Mesendoderm (in vitro differentiated cells): Measurements from ENCODE around the gene RBM10.

Experiments used
- DNase-seq: peaks from one replicate; pipeline ENCODE4 v3.0.0; 2013
- H2AK5ac ChIP-seq: 2 replicates; pipeline ENCODE4 v1.6.1; 2013; ENCODE audit warnings: low read length, inconsistent platforms
- H2BK120ac ChIP-seq: 2 replicates; pipeline ENCODE4 v1.6.1; 2013; ENCODE audit warnings: low read depth, mild to moderate bottlenecking, low read length, moderate library complexity, mixed read lengths
- H2BK15ac ChIP-seq: replicated peaks from 2 replicates; pipeline ENCODE4 v1.6.1; 2013; ENCODE audit warnings: low read depth, mild to moderate bottlenecking, moderate library complexity
- H2BK5ac ChIP-seq: 2 replicates; pipeline ENCODE4 v1.6.1; 2013; ENCODE audit warnings: low read length, inconsistent platforms
- H3K18ac ChIP-seq: 2 replicates; pipeline ENCODE4 v1.6.1; 2013; ENCODE audit warnings: mild to moderate bottlenecking, low read length, mixed read lengths
- H3K23ac ChIP-seq: one replicate; pipeline ENCODE4 v1.6.1; 2013; ENCODE audit warnings: low read length
- H3K27ac ChIP-seq: 2 replicates; pipeline ENCODE4 v1.5.1; 2013; ENCODE audit warnings: low read depth, mild to moderate bottlenecking, inconsistent platforms, low read length, moderate library complexity
- H3K27me3 ChIP-seq: 2 replicates; pipeline ENCODE4 v1.6.1; 2013; ENCODE audit warnings: low read length, control low read depth, mild to moderate bottlenecking, inconsistent platforms; ENCODE audit not compliant: insufficient read depth, poor library complexity
- H3K36me3 ChIP-seq: 2 replicates; pipeline ENCODE4 v1.6.1; 2013; ENCODE audit warnings: low read length, inconsistent platforms; ENCODE audit not compliant: control insufficient read depth, insufficient read depth
- H3K4ac ChIP-seq: one replicate; pipeline ENCODE4 v1.6.1; 2013; ENCODE audit warnings: low read depth, mild to moderate bottlenecking, low read length, moderate library complexity
- H3K4me1 ChIP-seq: 2 replicates; pipeline ENCODE4 v1.6.1; 2013; ENCODE audit warnings: low read depth, low read length, inconsistent platforms; ENCODE audit not compliant: control insufficient read depth
- H3K4me2 ChIP-seq: 2 replicates; pipeline ENCODE4 v1.6.1; 2013; ENCODE audit warnings: low read length
- H3K4me3 ChIP-seq: 2 replicates; pipeline ENCODE4 v1.5.1; 2013; ENCODE audit warnings: mild to moderate bottlenecking, low read length
- H3K56ac ChIP-seq: one replicate; pipeline ENCODE4 v1.6.1; 2013; ENCODE audit warnings: low read length
- H3K79me1 ChIP-seq: 2 replicates; pipeline ENCODE4 v1.6.1; 2013; ENCODE audit warnings: low read length, inconsistent platforms
- H3K79me2 ChIP-seq: 2 replicates; pipeline ENCODE4 v1.6.1; 2013; ENCODE audit warnings: mild to moderate bottlenecking, low read length; ENCODE audit not compliant: control insufficient read depth, insufficient read depth
- H3K9ac ChIP-seq: 2 replicates; pipeline ENCODE4 v1.6.1; 2013; ENCODE audit warnings: low read length, inconsistent platforms
- H4K5ac ChIP-seq: one replicate; pipeline ENCODE4 v1.6.1; 2013; ENCODE audit warnings: low read length
- H4K8ac ChIP-seq: one replicate; pipeline ENCODE4 v1.6.1; 2013; ENCODE audit warnings: low read depth, mild to moderate bottlenecking, control low read depth, low read length, moderate library complexity
- WGBS: extraction: QIAGEN DNeasy Blood & Tissue Kit; methylation state at CpG from one replicate; pipeline ENCODE4 v1.1.7; 2013; ENCODE audit warnings: low lambda C conversion rate, missing lambda C conversion rate; ENCODE audit not compliant: insufficient coverage; ENCODE audit errors: extremely low coverage; 5-methylcytosine and 5-hydroxymethylcytosine counted together

Gene RBM10

GRCh38 chrX:47185241-47185640, 40.2 kb downstream of the RBM10 start:
- H2BK5ac ChIP-seq: no peak overlapping the region
- no peak overlapping the region for H3K56ac ChIP-seq
- H3K9ac ChIP-seq: no peak overlapping the region
- WGBS: no CpG with 5 or more reads among the region's 17 CpGs
- no peak overlapping the region for H3K4ac ChIP-seq
- no peak overlapping the region for H3K4me3 ChIP-seq
- no peak overlapping the region for H3K23ac ChIP-seq
- no peak overlapping the region for H4K8ac ChIP-seq
- no peak overlapping the region for H2BK15ac ChIP-seq
- no peaks in the 10 kb centered on the region for H3K27me3 ChIP-seq
- no peak overlapping the region for H3K18ac ChIP-seq
- H3K79me1 ChIP-seq: no peaks in the 10 kb centered on the region
- DNase-seq: no peak
- H2BK120ac ChIP-seq: no peak overlapping the region
- no peak overlapping the region for H4K5ac ChIP-seq
- H3K4me2 ChIP-seq: no peak overlapping the region
- peaks cover 2% of the 10 kb centered on the region for H3K36me3 ChIP-seq
- H2AK5ac ChIP-seq: no peak overlapping the region
- no peak overlapping the region for H3K27ac ChIP-seq
- H3K4me1 ChIP-seq: no peaks in the 10 kb centered on the region
- no peaks in the 10 kb centered on the region for H3K79me2 ChIP-seq

DNA sequence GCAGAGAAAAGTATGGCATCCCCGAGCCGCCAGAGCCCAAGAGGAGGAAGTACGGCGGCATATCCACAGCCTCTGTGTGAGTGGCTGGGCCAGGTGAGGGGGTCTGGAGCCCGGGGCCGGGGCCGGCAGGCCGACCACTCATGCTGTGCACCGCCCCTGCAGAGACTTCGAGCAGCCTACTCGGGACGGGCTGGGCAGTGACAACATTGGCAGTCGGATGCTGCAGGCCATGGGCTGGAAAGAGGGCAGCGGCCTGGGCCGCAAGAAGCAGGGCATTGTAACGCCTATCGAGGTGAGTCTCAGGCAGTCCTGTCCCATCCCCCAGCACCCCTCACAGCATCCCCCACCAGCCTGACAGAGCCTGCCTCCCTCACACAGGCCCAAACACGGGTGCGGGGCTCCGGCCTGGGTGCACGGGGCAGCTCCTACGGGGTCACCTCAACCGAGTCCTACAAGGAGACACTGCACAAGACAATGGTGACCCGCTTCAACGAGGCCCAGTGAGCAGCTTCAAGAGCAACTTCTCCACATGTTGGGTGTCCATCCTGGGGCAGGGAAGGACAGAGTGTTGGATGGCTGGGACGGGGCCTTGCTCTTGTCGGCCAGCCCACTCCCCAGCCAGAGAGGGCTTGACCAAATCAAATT, 41.2 kb downstream of the RBM10 start:
- H3K27me3 ChIP-seq: no peaks in the 10 kb centered on the region
- H3K79me1 ChIP-seq: no peaks in the 10 kb centered on the region
- no peak overlapping the region for H4K5ac ChIP-seq
- no peak overlapping the region for H2BK15ac ChIP-seq
- H2BK5ac ChIP-seq: no peak overlapping the region
- H3K4me1 ChIP-seq: no peaks in the 10 kb centered on the region
- H3K4me2 ChIP-seq: no peak overlapping the region
- DNase-seq: no peak
- H3K4ac ChIP-seq: no peak overlapping the region
- no peak overlapping the region for H3K9ac ChIP-seq
- no peak overlapping the region for H3K56ac ChIP-seq
- no peak overlapping the region for H3K4me3 ChIP-seq
- H2AK5ac ChIP-seq: no peak overlapping the region
- H3K23ac ChIP-seq: no peak overlapping the region
- H3K36me3 ChIP-seq: peaks cover 2% of the 10 kb centered on the region
- no peak overlapping the region for H4K8ac ChIP-seq
- H3K79me2 ChIP-seq: no peaks in the 10 kb centered on the region
- WGBS: no CpG with 5 or more reads among the region's 27 CpGs
- H3K18ac ChIP-seq: no peak overlapping the region
- H2BK120ac ChIP-seq: no peak overlapping the region
- H3K27ac ChIP-seq: no peak overlapping the region

- H2BK15ac ChIP-seq: no peak overlapping the region
- H3K9ac ChIP-seq: no peak overlapping the region
- peak; percentile 47 for DNase-seq
- no peak overlapping the region for H3K27ac ChIP-seq
- H3K4ac ChIP-seq: no peak overlapping the region
- H3K23ac ChIP-seq: no peak overlapping the region
- no peak overlapping the region for H3K4me3 ChIP-seq
- H2BK5ac ChIP-seq: no peak overlapping the region
- no peak overlapping the region for H3K18ac ChIP-seq
- no peaks in the 10 kb centered on the region for H3K4me1 ChIP-seq
- H2AK5ac ChIP-seq: no peak overlapping the region
- WGBS: no CpG with 5 or more reads among the region's 4 CpGs
- no peak overlapping the region for H4K8ac ChIP-seq
- H3K4me2 ChIP-seq: no peak overlapping the region
- H3K79me1 ChIP-seq: no peaks in the 10 kb centered on the region
- H3K56ac ChIP-seq: no peak overlapping the region
- H3K79me2 ChIP-seq: no peaks in the 10 kb centered on the region
- H4K5ac ChIP-seq: no peak overlapping the region
- no peak overlapping the region for H2BK120ac ChIP-seq
- H3K36me3 ChIP-seq: no peaks in the 10 kb centered on the region
- H3K27me3 ChIP-seq: no peaks in the 10 kb centered on the region
Observed at GRCh38 chrX:47187106-47187677, 42.2 kb downstream of the RBM10 start.

GRCh38 chrX:47189906-47190305, 44.9 kb downstream of the RBM10 start:
- H2BK120ac ChIP-seq: no peak overlapping the region
- no peak overlapping the region for H4K5ac ChIP-seq
- H3K4me1 ChIP-seq: no peaks in the 10 kb centered on the region
- H3K27me3 ChIP-seq: no peaks in the 10 kb centered on the region
- no peak overlapping the region for H2BK5ac ChIP-seq
- H4K8ac ChIP-seq: no peak overlapping the region
- no peak overlapping the region for H3K56ac ChIP-seq
- no peak overlapping the region for H3K23ac ChIP-seq
- H3K18ac ChIP-seq: no peak overlapping the region
- H3K9ac ChIP-seq: no peak overlapping the region
- H2BK15ac ChIP-seq: no peak overlapping the region
- H3K27ac ChIP-seq: no peak overlapping the region
- H3K79me1 ChIP-seq: no peaks in the 10 kb centered on the region
- no peak overlapping the region for H3K4me2 ChIP-seq
- no CpG with 5 or more reads among the region's 19 CpGs for WGBS
- DNase-seq: no peak
- peaks cover 9% of the 10 kb centered on the region for H3K79me2 ChIP-seq
- no peak overlapping the region for H3K4ac ChIP-seq
- H3K36me3 ChIP-seq: no peaks in the 10 kb centered on the region
- no peak overlapping the region for H2AK5ac ChIP-seq
- H3K4me3 ChIP-seq: no peak overlapping the region

GRCh38 chrX:47190445-47191269, 45.6 kb downstream of the RBM10 start:
- WGBS: no CpG with 5 or more reads among the region's 40 CpGs
- H3K9ac ChIP-seq: peak overlapping the region; percentile 64
- H3K4ac ChIP-seq: no peak overlapping the region
- H4K8ac ChIP-seq: no peak overlapping the region
- no peak overlapping the region for H2BK5ac ChIP-seq
- DNase-seq: peak; percentile 96
- H3K36me3 ChIP-seq: no peaks in the 10 kb centered on the region
- no peaks in the 10 kb centered on the region for H3K27me3 ChIP-seq
- peak overlapping the region; percentile 76 for H3K56ac ChIP-seq
- H3K27ac ChIP-seq: no peak overlapping the region
- H3K18ac ChIP-seq: no peak overlapping the region
- H2BK120ac ChIP-seq: no peak overlapping the region
- no peak overlapping the region for H4K5ac ChIP-seq
- peak overlapping the region; percentile 29 for H3K4me2 ChIP-seq
- H3K79me2 ChIP-seq: peaks cover 15% of the 10 kb centered on the region
- no peaks in the 10 kb centered on the region for H3K4me1 ChIP-seq
- no peak overlapping the region for H2BK15ac ChIP-seq
- peak overlapping the region; percentile 29 for H3K4me3 ChIP-seq
- no peak overlapping the region for H3K23ac ChIP-seq
- no peak overlapping the region for H2AK5ac ChIP-seq
- no peaks in the 10 kb centered on the region for H3K79me1 ChIP-seq
